NK-92 (cell line): ENCODE data around the gene HEATR1.
A peak's percentile ranks its signal among the peaks of the same experiment; 100 is the strongest.

Source experiments
- DNase-seq: peaks from one replicate; lab custom pipeline; 2025; ENCODE audit not compliant: unreplicated experiment; lab: John Stamatoyannopoulos, UW

Gene HEATR1

GRCh38 chr1:236541710-236542109 is 62.6 kb downstream of the HEATR1 start:
- no peak for DNase-seq

GRCh38 chr1:236540813-236541465 is 63.4 kb downstream of the HEATR1 start:
- no peak for DNase-seq

GRCh38 chr1:236536540-236536939 is 67.8 kb downstream of the HEATR1 start:
- no peak for DNase-seq

GRCh38 chr1:236535662-236536161 is 68.6 kb downstream of the HEATR1 start:
- DNase-seq: no peak

GRCh38 chr1:236535190-236535589 is 69.1 kb downstream of the HEATR1 start:
- no peak for DNase-seq

- no peak for DNase-seq
These were observed 70.1 kb downstream of the HEATR1 start for GRCh38 chr1:236534151-236534651.

- DNase-seq: no peak
These were observed 71.5 kb downstream of the HEATR1 start for GRCh38 chr1:236532850-236533249.

GRCh38 chr1:236530959-236531358 is 73.4 kb downstream of the HEATR1 start:
- no peak for DNase-seq

GRCh38 chr1:236530286-236530685 is 74.0 kb downstream of the HEATR1 start:
- DNase-seq: no peak

GRCh38 chr1:236526079-236526478 is 78.2 kb downstream of the HEATR1 start:
- no peak for DNase-seq

GRCh38 chr1:236524895-236525184 is 79.5 kb downstream of the HEATR1 start:
- DNase-seq: no peak

GRCh38 chr1:236524142-236524894 is 80.0 kb downstream of the HEATR1 start:
- DNase-seq: no peak

- peak; percentile 24 for DNase-seq
These were observed 80.6 kb downstream of the HEATR1 start, which contains the start of gene LGALS8 for GRCh38 chr1:236523704-236524141. TSS of gene LGALS8 (plus strand) at chr1:236523982. CDS start at chr1:236526071, 2,089 bp downstream.

GRCh38 chr1:236522937-236523703 is 81.2 kb downstream of the HEATR1 start:
- no peak for DNase-seq

- no peak for DNase-seq
These were observed 83.8 kb downstream of the HEATR1 start for GRCh38 chr1:236520445-236521005.

- DNase-seq: no peak
These were observed 86.0 kb downstream of the HEATR1 start for GRCh38 chr1:236518322-236518721.

GRCh38 chr1:236516929-236517704 is 87.2 kb downstream of the HEATR1 start:
- DNase-seq: no peak

- DNase-seq: no peak
These were observed 88.8 kb downstream of the HEATR1 start for GRCh38 chr1:236515443-236515958.

GRCh38 chr1:236514703-236515442 is 89.4 kb downstream of the HEATR1 start:
- DNase-seq: no peak
